Activated naive CD8-positive, alpha-beta T cell (primary cell): ENCODE measurements around the gene CRTAP.
"Not testable (repeated sequence)": the region's sequence is repeated elsewhere in the genome, so short reads cannot be mapped to it uniquely, and the experiment has no call there.

Experiments
- H3K27ac Mint-ChIP-seq: one replicate; pipeline ENCODE4 v1.8.0; 2021; ENCODE audit warnings: mixed read lengths
- H3K27me3 Mint-ChIP-seq: one replicate; pipeline ENCODE4 v1.8.0; 2021; ENCODE audit warnings: mixed read lengths
- H3K36me3 Mint-ChIP-seq: one replicate; pipeline ENCODE4 v1.8.0; 2021; ENCODE audit warnings: mixed read lengths
- H3K4me1 Mint-ChIP-seq: one replicate; pipeline ENCODE4 v1.8.0; 2021; ENCODE audit warnings: low read depth, mixed read lengths
- H3K4me3 Mint-ChIP-seq: one replicate; pipeline ENCODE4 v1.8.0; 2021; ENCODE audit warnings: mild to moderate bottlenecking, mixed read lengths
- H3K9me3 Mint-ChIP-seq: one replicate; pipeline ENCODE4 v1.8.0; 2021; ENCODE audit warnings: low read depth, mixed read lengths

Gene CRTAP

GRCh38 chr3:33144433-33144832 is 30.6 kb downstream of the CRTAP start:
- Mint-ChIP-seq H3K4me3 (no peak overlapping the region), H3K27ac (no peak overlapping the region), H3K9me3 (no peaks in the 10 kb centered on the region), H3K36me3 (peaks cover 7% of the 10 kb centered on the region), H3K27me3 (no peaks in the 10 kb centered on the region), H3K4me1 (no peaks in the 10 kb centered on the region)

- H3K36me3 Mint-ChIP-seq = peaks cover 7% of the 10 kb centered on the region
- H3K27ac Mint-ChIP-seq = no peak overlapping the region
Measured at GRCh38 chr3:33145221-33145900, 31.5 kb downstream of the CRTAP start.

GRCh38 chr3:33145901-33146580 is 32.2 kb downstream of the CRTAP start:
- no peaks in the 10 kb centered on the region for H3K27me3 Mint-ChIP-seq
- no peak overlapping the region for H3K4me3 Mint-ChIP-seq
- no peaks in the 10 kb centered on the region for H3K4me1 Mint-ChIP-seq
- no peaks in the 10 kb centered on the region for H3K9me3 Mint-ChIP-seq
- no peak overlapping the region for H3K27ac Mint-ChIP-seq
- peaks cover 7% of the 10 kb centered on the region for H3K36me3 Mint-ChIP-seq

More at GRCh38 chr3:33145221-33145900, 31.5 kb downstream of the CRTAP start:
- H3K4me3 Mint-ChIP-seq = no peak overlapping the region
- H3K27me3 Mint-ChIP-seq = no peaks in the 10 kb centered on the region
- H3K4me1 Mint-ChIP-seq = no peaks in the 10 kb centered on the region
- H3K9me3 Mint-ChIP-seq = no peaks in the 10 kb centered on the region

- H3K9me3 Mint-ChIP-seq = no peaks in the 10 kb centered on the region
- peaks cover 3% of the 10 kb centered on the region for H3K27me3 Mint-ChIP-seq
- no peak overlapping the region for H3K4me3 Mint-ChIP-seq
- no peak overlapping the region for H3K27ac Mint-ChIP-seq
- no peaks in the 10 kb centered on the region for H3K4me1 Mint-ChIP-seq
- H3K36me3 Mint-ChIP-seq = peaks cover 5% of the 10 kb centered on the region
Measured at GRCh38 chr3:33146791-33147445, 33.1 kb downstream of the CRTAP start.

- Mint-ChIP-seq H3K27me3 (peaks cover 5% of the 10 kb centered on the region), H3K4me1 (no peaks in the 10 kb centered on the region), H3K9me3 (no peaks in the 10 kb centered on the region), H3K36me3 (no peaks in the 10 kb centered on the region), H3K27ac (no peak overlapping the region), H3K4me3 (no peak overlapping the region)
Measured at GRCh38 chr3:33149342-33149741, 35.5 kb downstream of the CRTAP start.

GRCh38 chr3:33152363-33153360 is 38.8 kb downstream of the CRTAP start:
- no peaks in the 10 kb centered on the region for H3K4me1 Mint-ChIP-seq
- peaks cover 16% of the 10 kb centered on the region for H3K27me3 Mint-ChIP-seq
- H3K27ac Mint-ChIP-seq = no peak overlapping the region
- H3K4me3 Mint-ChIP-seq = no peak overlapping the region
- H3K9me3 Mint-ChIP-seq = no peaks in the 10 kb centered on the region
- H3K36me3 Mint-ChIP-seq = no peaks in the 10 kb centered on the region

GRCh38 chr3:33153782-33154181 is 40.0 kb downstream of the CRTAP start:
- Mint-ChIP-seq H3K27ac (no peak overlapping the region), H3K27me3 (peaks cover 23% of the 10 kb centered on the region), H3K36me3 (no peaks in the 10 kb centered on the region), H3K4me3 (no peak overlapping the region), H3K9me3 (no peaks in the 10 kb centered on the region), H3K4me1 (no peaks in the 10 kb centered on the region)

GRCh38 chr3:33155301-33155700 is 41.5 kb downstream of the CRTAP start:
- Mint-ChIP-seq H3K27me3 (peaks cover 25% of the 10 kb centered on the region), H3K4me1 (no peaks in the 10 kb centered on the region), H3K9me3 (no peaks in the 10 kb centered on the region), H3K36me3 (no peaks in the 10 kb centered on the region), H3K4me3 (no peak overlapping the region), H3K27ac (no peak overlapping the region)

- Mint-ChIP-seq H3K36me3 (no peaks in the 10 kb centered on the region), H3K4me3 (no peak overlapping the region), H3K4me1 (no peaks in the 10 kb centered on the region), H3K27ac (no peak overlapping the region), H3K27me3 (peaks cover 25% of the 10 kb centered on the region), H3K9me3 (no peaks in the 10 kb centered on the region)
Measured at GRCh38 chr3:33159234-33159633, 45.4 kb downstream of the CRTAP start.

- no peak overlapping the region for H3K4me3 Mint-ChIP-seq
- no peak overlapping the region for H3K27ac Mint-ChIP-seq
- peaks cover 24% of the 10 kb centered on the region for H3K27me3 Mint-ChIP-seq
- no peaks in the 10 kb centered on the region for H3K9me3 Mint-ChIP-seq
- H3K36me3 Mint-ChIP-seq = no peaks in the 10 kb centered on the region
- no peaks in the 10 kb centered on the region for H3K4me1 Mint-ChIP-seq
Measured at GRCh38 chr3:33159981-33160380, 46.2 kb downstream of the CRTAP start.

- not testable (repeated sequence) for H3K36me3 Mint-ChIP-seq, H3K27ac Mint-ChIP-seq, H3K4me1 Mint-ChIP-seq, H3K9me3 Mint-ChIP-seq, H3K4me3 Mint-ChIP-seq
- peaks cover 14% of the 10 kb centered on the region for H3K27me3 Mint-ChIP-seq
Measured at GRCh38 chr3:33162621-33163020, 48.8 kb downstream of the CRTAP start.

- Mint-ChIP-seq H3K27ac (no peak overlapping the region), H3K4me1 (no peaks in the 10 kb centered on the region), H3K36me3 (no peaks in the 10 kb centered on the region), H3K4me3 (no peak overlapping the region), H3K9me3 (no peaks in the 10 kb centered on the region), H3K27me3 (peaks cover 5% of the 10 kb centered on the region)
Measured at GRCh38 chr3:33165372-33165771, 51.6 kb downstream of the CRTAP start.

- H3K9me3 Mint-ChIP-seq = no peaks in the 10 kb centered on the region
- no peaks in the 10 kb centered on the region for H3K36me3 Mint-ChIP-seq
- no peak overlapping the region for H3K4me3 Mint-ChIP-seq
- H3K4me1 Mint-ChIP-seq = no peaks in the 10 kb centered on the region
- H3K27ac Mint-ChIP-seq = no peak overlapping the region
- H3K27me3 Mint-ChIP-seq = no peaks in the 10 kb centered on the region
Measured at GRCh38 chr3:33166095-33166494, 52.3 kb downstream of the CRTAP start.

- Mint-ChIP-seq H3K9me3 (no peaks in the 10 kb centered on the region), H3K4me3 (no peak overlapping the region), H3K36me3 (no peaks in the 10 kb centered on the region), H3K27ac (no peak overlapping the region), H3K27me3 (no peaks in the 10 kb centered on the region), H3K4me1 (peaks cover 2% of the 10 kb centered on the region)
Measured at GRCh38 chr3:33167284-33167683, 53.5 kb downstream of the CRTAP start.
